SK-N-SH (cell line): ENCODE measurements around the gene TRPM2. TPM values are rescaled to one million over a fixed set of nuclear protein-coding genes. Genes with fewer than 3 reads are reported as not detected.
A peak's percentile ranks its signal among the peaks of the same experiment; 100 is the strongest.

ENCODE experiments used
- CTCF ChIA-PET: fragments of 300-600, 350-600 bp; formaldehyde crosslinking; extraction: SDS; loops from one replicate; lab custom pipeline; 2021; lab: Yijun Ruan, JAX
- POLR2A ChIA-PET: fragments of 350-600 bp; sonication (Branson Sonifier 250); formaldehyde crosslinking; extraction: SDS; loops from one replicate; lab custom pipeline; 2020; ENCODE audit warnings: antibody characterized with exemption, inconsistent platforms; lab: Yijun Ruan, JAX
- DNase-seq: peaks from one replicate; pipeline ENCODE4 v3.0.0; 2012
- H2AFZ ChIP-seq: fragments of 200-600 bp; sonication (generic); 2 replicates; pipeline ENCODE4 v1.8.1; 2016; ENCODE audit warnings: antibody characterized with exemption, mild to moderate bottlenecking, low read depth
- H3F3A ChIP-seq: fragments of 200-600 bp; sonication (generic); replicated peaks from 2 replicates; pipeline ENCODE3; 2016; ENCODE audit warnings: antibody characterized with exemption, mild to moderate bottlenecking; ENCODE audit not compliant: insufficient read depth
- H3K27ac ChIP-seq, 2 experiments: fragments of 200-500 bp in 1 of 2; fragments of 200-600 bp in 1 of 2; sonication (Bioruptor generic) in 1 of 2; sonication (generic), shearing (Covaris generic) in 1 of 2; 2 replicates each; pipeline versions ENCODE4 v1.5.1 to v1.6.1; 2014 to 2016; ENCODE audit warnings: low read depth in 2 of 2, inconsistent platforms in 1 of 2, low read length in 1 of 2, mild to moderate bottlenecking in 1 of 2, mixed read lengths in 1 of 2
- H3K27me3 ChIP-seq: fragments of 200-600 bp; sonication (generic), shearing (Covaris generic); 2 replicates; pipeline ENCODE4 v1.6.1; 2016; ENCODE audit warnings: mixed run types; ENCODE audit not compliant: insufficient read depth
- H3K36me3 ChIP-seq, 2 experiments: fragments of 200-500 bp in 1 of 2; fragments of 200-600 bp in 1 of 2; sonication (Bioruptor generic) in 1 of 2; sonication (generic) in 1 of 2; replicated peaks in 1 of 2; 2 replicates each; pipeline versions ENCODE3 to v1.5.1; 2014 to 2016; ENCODE audit warnings: low read length in 1 of 2, mild to moderate bottlenecking in 1 of 2; ENCODE audit not compliant: insufficient read depth in 2 of 2, control insufficient read depth in 1 of 2
- H3K4me1 ChIP-seq, 2 experiments: fragments of 200-500 bp in 1 of 2; fragments of 200-600 bp in 1 of 2; sonication (Bioruptor generic) in 1 of 2; sonication (generic), shearing (Covaris generic) in 1 of 2; 2 replicates each; pipeline versions ENCODE4 v1.5.1 to v1.6.1; 2014 to 2016; ENCODE audit warnings: low read depth in 1 of 2, low read length in 1 of 2, mixed run types in 1 of 2; ENCODE audit not compliant: insufficient read depth in 2 of 2, control insufficient read depth in 1 of 2
- H3K4me2 ChIP-seq: fragments of 200-600 bp; sonication (generic), shearing (Covaris generic); 2 replicates; pipeline ENCODE4 v1.6.1; 2017; ENCODE audit warnings: mixed run types
- H3K4me3 ChIP-seq, 2 experiments: fragments of 200-500 bp in 1 of 2; fragments of 200-600 bp in 1 of 2; sonication (Bioruptor generic) in 1 of 2; sonication (generic), shearing (Covaris generic) in 1 of 2; 2 replicates each; pipeline versions ENCODE4 v1.5.1 to v1.8.1; 2014 to 2016; ENCODE audit warnings: low read depth in 2 of 2, inconsistent platforms in 1 of 2, low read length in 1 of 2, mild to moderate bottlenecking in 1 of 2, mixed read lengths in 1 of 2, moderate library complexity in 1 of 2
- H3K79me2 ChIP-seq: fragments of 200-600 bp; sonication (generic); 2 replicates; pipeline ENCODE4 v1.8.1; 2017; ENCODE audit warnings: mild to moderate bottlenecking; ENCODE audit not compliant: insufficient read depth
- H3K9ac ChIP-seq: fragments of 200-600 bp; sonication (generic); 2 replicates; pipeline ENCODE4 v1.6.1; 2017; ENCODE audit warnings: mixed run types
- H3K9me2 ChIP-seq: fragments of 200-600 bp; sonication (generic); 2 replicates; pipeline ENCODE4 v1.6.1; 2017; ENCODE audit warnings: mixed run types
- H3K9me3 ChIP-seq: fragments of 200-600 bp; sonication (generic); 2 replicates; pipeline ENCODE4 v1.6.1; 2017; ENCODE audit warnings: mixed run types, mild to moderate bottlenecking, moderate library complexity
- H4K20me1 ChIP-seq: fragments of 200-600 bp; sonication (generic); 2 replicates; pipeline ENCODE4 v1.6.1; 2017; ENCODE audit warnings: mild to moderate bottlenecking, mixed run types; ENCODE audit not compliant: insufficient read depth
- CHD2 ChIP-seq: fragments of 150-350 bp; IDR thresholded peaks from 2 replicates; pipeline ENCODE4 v1.6.1; 2018; ENCODE audit warnings: low read length; ENCODE audit not compliant: partially characterized antibody
- ELF1 ChIP-seq: IDR thresholded peaks from 2 replicates; pipeline ENCODE4 v1.4.0; 2012
- EP300 ChIP-seq, 2 experiments: IDR thresholded peaks; 2 replicates each; pipeline versions ENCODE4 v1.4.0 to v1.6.1; 2012; ENCODE audit warnings: borderline replicate concordance in 1 of 2, low read depth in 1 of 2, low read length in 1 of 2
- FOXM1 ChIP-seq: IDR thresholded peaks from 2 replicates; pipeline ENCODE4 v1.4.0; 2012; ENCODE audit warnings: low read depth, mild to moderate bottlenecking
- GABPA ChIP-seq: IDR thresholded peaks from 2 replicates; pipeline ENCODE4 v1.4.0; 2012; ENCODE audit warnings: low read depth, mild to moderate bottlenecking
- MEF2A ChIP-seq: IDR thresholded peaks from 2 replicates; pipeline ENCODE4 v1.4.0; 2012; ENCODE audit warnings: low read depth, borderline replicate concordance
- NFIC ChIP-seq: IDR thresholded peaks from 2 replicates; pipeline ENCODE4 v1.4.0; 2012; ENCODE audit warnings: borderline replicate concordance
- RAD21 ChIP-seq: IDR thresholded peaks from 2 replicates; pipeline ENCODE4 v1.6.1; 2012; ENCODE audit warnings: mild to moderate bottlenecking, low read length
- TEAD4 ChIP-seq: IDR thresholded peaks from 2 replicates; pipeline ENCODE4 v1.4.0; 2012; ENCODE audit warnings: mild to moderate bottlenecking, borderline replicate concordance; ENCODE audit not compliant: insufficient read depth
- YY1 ChIP-seq: IDR thresholded peaks from 2 replicates; pipeline ENCODE4 v1.4.0; 2012; ENCODE audit warnings: low read depth, mild to moderate bottlenecking
- WGBS: methylation state at CpG from one replicate; pipeline ENCODE4 v1.1.6; 2017; ENCODE audit warnings: low lambda C conversion rate; 5-methylcytosine and 5-hydroxymethylcytosine counted together
- polyA plus RNA-seq, 3 experiments: library from polyadenylated mRNA; depleted of rRNA; stranded (reverse); fragments of >200 nt; gene quantifications; 2 replicates each; pipeline ENCODE4 v1.2.3, GENCODE V29; 2012

TRPM2 gene
- polyA plus RNA-seq, 1 of the 3 experiments (the other 2 are of a cell fraction), result not detected

DNA sequence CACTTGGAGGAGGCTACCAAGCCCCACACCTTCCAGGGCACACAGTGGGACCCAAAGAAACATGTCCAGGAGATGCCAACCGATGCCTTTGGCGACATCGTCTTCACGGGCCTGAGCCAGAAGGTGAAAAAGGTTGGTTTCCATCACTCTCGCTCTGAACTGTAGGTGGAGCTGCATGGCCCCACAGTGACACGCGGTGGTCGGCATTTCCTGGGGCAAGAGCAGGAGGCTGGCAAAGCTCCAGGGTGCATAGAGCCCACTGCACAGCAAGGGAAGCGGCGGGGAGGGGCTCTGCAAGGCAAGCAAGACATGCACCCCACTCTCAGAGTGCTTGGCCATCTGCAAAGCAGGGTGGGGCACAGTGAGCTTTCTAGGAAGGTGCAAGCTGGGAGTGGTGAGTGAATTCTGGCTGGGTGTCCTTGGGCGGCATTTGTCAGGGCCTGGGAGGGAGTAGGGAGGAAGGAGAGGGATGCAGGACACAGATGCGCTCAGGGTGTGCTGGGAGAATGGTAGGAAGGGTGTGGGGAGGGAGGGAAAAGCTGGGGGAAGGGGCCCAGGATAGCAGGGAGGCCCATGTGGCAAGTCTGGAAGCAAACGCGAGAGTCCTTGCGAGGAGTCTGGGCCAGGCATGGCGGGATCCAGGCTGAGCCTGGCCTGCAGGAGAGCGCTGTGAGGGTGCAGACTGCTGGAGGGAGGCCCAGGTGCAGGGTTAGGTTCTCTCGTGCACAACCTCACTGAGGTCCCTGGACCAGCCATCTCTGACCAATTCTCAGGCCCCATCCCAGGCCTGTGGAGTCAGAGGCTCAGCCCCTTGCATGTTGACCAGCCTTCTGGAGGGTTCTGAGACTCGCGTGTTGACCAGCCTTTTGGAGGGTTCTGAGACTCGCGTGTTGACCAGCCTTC lies 11.0 kb downstream of the TRPM2 start (continued):
- TF ChIP-seq TEAD4, result no peak

DNA sequence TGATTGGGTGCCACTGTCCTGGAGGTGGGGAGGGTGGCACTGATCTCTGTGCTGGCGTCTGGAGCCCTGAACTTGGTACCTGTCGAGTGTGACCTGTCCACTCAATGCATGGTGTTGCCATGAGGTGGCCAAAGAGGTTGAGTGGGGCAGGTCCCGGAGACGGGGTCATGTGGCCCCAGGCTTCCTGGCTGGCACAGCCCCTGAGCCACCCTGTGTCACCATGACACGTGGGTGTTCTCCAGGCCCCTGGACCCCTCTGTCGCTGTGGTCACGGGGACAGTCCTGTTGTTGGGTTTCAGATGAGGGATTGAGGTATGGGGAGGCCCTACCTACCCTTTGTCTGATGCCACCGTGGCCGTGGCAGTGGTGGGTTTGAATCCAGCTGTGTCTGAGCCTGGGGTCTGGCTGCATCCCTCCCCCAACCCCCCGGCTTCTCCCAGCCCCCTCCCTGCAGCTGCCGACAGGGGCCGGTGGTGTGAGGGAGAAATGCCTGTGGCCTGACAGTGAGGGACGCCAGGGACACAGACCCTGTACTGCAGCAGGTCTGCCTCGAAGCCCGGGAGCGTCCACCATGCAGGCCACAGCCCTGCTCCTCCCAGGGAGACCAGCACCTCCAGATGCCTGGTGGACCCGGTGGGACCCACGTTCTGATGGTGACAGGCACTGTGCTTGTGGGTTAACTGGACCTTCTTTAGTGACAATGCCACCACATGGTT lies 12.0 kb downstream of the TRPM2 start:
- Histone ChIP-seq H4K20me1 (no peaks in the 10 kb centered on the region), H3K27me3 (peaks cover 47% of the 10 kb centered on the region), H3K4me2 (no peak overlapping the region), H3F3A (no peaks in the 10 kb centered on the region), H3K4me1 (peaks cover 0 to 6% of the 10 kb centered on the region in 2 experiments; a peak in 1 of 4 replicates), H3K36me3 (no peaks in the 10 kb centered on the region), H3K9ac (no peak overlapping the region), H3K79me2 (no peaks in the 10 kb centered on the region), H3K9me3 (no peaks in the 10 kb centered on the region), H3K27ac (no peak overlapping the region), H3K9me2 (no peaks in the 10 kb centered on the region), H2AFZ (no peak overlapping the region), H3K4me3 (no peak overlapping the region)
- peak; percentile 15 for DNase-seq
- WGBS, result 6% methylated on average over 7 of the region's 18 CpGs
- ChIA-PET CTCF (no interaction called here), POLR2A (no interaction called here)
- no peak for TF ChIP-seq FOXM1
- TF ChIP-seq YY1, result no peak
- no peak for TF ChIP-seq CHD2
- TF ChIP-seq NFIC, result no peak
- no peak for TF ChIP-seq RAD21
- no peak for TF ChIP-seq GABPA

DNA sequence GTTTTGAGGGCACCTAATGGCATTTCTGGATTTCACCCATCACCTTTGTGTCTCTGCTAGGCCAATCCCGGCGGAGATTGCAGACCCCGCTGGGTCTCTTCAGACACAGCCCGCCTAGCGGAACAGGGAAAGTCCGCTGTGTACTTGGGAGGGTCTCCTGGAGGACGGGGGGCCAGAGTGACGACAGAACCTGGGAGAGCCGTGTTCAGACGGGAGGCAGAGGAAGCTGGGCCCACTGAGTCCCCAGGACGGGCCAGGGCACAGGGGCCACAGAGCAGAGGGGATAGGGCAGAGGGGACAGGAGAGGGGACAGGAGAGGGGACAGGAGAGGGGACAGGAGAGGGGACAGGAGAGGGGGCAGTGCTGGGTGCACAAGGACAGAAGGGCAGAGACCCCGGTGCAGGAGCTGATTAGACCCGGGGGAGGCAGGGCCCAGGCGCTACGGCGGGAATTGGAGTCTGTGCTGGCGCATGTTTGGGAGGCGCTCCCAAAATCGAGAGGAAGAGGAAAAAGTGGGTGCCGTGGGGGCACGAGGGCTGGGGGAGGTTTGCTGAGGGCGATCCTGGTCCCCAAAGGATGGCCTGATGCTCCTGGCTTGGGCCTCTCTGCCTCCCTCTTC lies 12.7 kb downstream of the TRPM2 start:
- no peak overlapping the region for H3K4me2 ChIP-seq
- H3K9me3 ChIP-seq, result no peaks in the 10 kb centered on the region
- H3K27me3 ChIP-seq, result peaks cover 51% of the 10 kb centered on the region
- H3K4me3 ChIP-seq, result no peak overlapping the region
- no peak overlapping the region for H3K27ac ChIP-seq
- H3K9ac ChIP-seq, result no peak overlapping the region
- H3K79me2 ChIP-seq, result no peaks in the 10 kb centered on the region
- no peaks in the 10 kb centered on the region for H4K20me1 ChIP-seq
- no peak overlapping the region for H2AFZ ChIP-seq
- H3K4me1 ChIP-seq, result peaks cover 0 to 7% of the 10 kb centered on the region in 2 experiments; a peak in 1 of 4 replicates
- H3K9me2 ChIP-seq, result no peaks in the 10 kb centered on the region
- no peaks in the 10 kb centered on the region for H3K36me3 ChIP-seq
- POLR2A ChIA-PET, result no interaction called here
- WGBS, result 41% methylated on average over 22 of the region's 22 CpGs
- TF ChIP-seq EP300 (IDR thresholded peaks at IDR 0.05; ENCODE audit: borderline replicate concordance in 1 of 2, low read depth in 1 of 2, low read length in 1 of 2) (no peak), MEF2A (no peak), ELF1 (no peak), FOXM1 (no peak)
- peak; percentile 10 for DNase-seq
- CTCF ChIA-PET, result no interaction called here
- H3F3A ChIP-seq, result no peaks in the 10 kb centered on the region
